ENCODE data around the gene RAB3A.

Gene RAB3A, protein sequence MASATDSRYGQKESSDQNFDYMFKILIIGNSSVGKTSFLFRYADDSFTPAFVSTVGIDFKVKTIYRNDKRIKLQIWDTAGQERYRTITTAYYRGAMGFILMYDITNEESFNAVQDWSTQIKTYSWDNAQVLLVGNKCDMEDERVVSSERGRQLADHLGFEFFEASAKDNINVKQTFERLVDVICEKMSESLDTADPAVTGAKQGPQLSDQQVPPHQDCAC

DNA sequence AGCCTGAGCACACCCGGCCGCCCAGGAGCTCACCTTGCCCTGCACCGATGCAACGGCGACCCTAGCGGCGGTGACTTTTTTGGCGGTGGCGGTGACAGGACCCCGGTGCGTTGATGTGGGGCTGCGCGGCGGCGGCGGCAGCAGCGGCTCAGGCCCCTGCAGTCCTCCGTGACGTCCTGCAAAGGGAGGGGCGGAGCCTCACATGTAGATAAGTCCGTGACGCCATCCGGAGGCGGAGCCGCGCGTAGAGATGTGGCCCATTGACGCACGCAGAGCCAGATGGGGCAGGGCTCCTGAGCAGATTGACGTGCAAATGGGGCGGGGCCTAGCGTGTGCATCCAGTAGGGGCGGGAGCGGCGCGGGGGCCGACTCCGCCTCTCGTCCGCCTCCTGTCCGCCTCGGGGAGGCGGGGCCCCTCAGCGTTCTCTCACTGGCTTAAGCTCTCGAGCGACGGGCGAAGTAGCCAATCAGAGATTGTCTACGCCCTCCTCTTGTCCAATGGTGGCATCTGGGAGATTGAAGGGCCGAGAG, at the start of gene RAB3A:
Gene RAB3A, minus strand, starts transcription at position 180 of the 531 bp plus-strand sequence. CDS start 1,302 bp downstream, outside the sequence.
- peak; percentile 100 for DNase-seq

DNA sequence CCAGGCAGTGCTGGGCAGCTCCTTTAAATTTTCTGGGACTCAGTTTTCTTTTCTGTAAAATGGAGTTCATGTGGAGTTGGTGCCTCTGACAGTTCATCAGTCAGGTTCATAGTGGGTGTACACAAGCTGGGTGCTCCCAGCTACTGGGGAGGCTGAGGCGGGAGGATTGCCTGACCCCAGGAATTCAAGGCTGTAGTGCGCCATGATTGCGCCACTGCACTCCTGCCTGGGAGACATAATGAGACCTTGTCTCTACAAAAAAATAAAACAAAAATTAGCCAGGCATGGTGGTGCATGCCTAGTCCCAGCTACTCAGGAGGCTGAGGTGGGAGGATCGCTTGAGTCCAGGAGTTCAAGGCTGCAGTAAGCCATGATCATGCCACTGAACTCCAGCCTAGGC, 49.3 kb upstream of the RAB3A start:
- no peak for DNase-seq

DNA sequence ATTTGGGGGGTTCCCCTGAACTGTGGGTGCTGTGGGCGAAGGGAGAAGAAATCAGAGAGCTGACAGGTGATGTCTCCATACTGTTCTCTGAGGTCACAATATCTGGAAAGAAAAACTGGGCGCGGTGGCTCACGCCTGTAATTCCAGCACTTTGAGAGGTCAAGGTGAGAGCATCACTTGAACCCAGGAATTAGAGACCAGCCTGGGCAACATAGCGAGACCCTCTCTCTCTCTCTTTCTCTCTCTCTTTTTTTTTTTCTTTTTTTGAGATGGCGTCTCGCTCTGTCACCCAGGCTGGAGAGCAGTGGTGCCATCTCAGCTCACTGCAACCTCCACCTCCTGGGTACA, 48.5 kb upstream of the RAB3A start:
- no peak for DNase-seq

DNA sequence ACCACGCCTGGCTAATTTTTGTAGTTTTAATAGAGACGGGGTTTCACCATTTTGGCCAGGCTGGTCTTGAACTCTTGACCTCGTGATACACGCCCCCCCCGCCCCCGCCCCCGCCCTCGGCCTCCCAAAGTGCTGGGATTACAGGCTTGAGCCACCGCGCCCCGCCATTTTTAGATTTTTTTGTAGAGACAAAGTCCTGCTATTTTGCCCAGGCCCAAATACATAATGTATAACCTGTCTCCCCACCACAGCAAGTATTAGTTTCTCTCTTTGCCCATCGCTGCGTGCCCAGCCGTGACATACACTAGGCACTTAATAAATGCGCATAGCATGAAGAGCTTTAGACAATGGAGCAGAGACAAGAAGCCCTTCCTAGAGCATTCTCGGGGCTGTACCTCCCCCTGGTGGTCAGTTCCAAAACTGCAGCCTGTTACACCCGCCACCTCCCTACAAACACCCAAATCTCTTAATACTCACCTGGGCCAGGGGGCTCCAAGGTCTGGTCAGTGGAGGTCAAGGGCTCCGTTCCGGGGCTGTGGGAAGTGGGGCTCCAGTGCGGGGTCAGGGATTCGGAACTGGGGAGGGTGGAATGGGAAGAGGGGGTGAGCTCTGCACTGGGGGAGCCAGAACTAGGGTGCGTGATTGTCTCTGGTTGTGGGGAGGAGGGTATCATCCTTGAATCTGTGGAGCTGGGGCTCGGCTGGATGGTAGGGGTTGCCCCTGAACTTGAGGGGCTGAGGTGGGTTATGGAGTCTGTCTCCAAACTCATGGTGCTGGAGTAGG, 47.9 kb upstream of the RAB3A start:
- peak; percentile 83 for DNase-seq

DNA sequence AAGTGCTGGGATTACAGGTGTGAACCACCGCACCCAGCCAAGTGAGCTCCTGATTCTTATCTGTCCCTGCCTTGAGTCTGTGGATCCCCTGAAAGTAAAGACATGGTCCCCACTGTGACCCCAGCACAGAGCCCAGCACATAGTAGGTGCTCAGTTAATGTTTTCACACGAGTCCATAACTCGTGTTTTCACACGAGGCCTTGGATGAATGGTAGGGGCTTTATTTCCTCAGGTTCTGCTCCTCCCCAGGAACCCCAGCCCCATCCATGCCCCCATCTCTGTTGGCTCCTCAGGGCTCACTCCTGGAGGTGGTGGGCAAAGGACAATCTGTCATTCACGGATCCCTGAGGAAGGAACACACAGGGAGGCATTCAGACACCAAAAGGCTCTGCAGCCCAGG, 46.0 kb upstream of the RAB3A start:
- DNase-seq = no peak

DNA sequence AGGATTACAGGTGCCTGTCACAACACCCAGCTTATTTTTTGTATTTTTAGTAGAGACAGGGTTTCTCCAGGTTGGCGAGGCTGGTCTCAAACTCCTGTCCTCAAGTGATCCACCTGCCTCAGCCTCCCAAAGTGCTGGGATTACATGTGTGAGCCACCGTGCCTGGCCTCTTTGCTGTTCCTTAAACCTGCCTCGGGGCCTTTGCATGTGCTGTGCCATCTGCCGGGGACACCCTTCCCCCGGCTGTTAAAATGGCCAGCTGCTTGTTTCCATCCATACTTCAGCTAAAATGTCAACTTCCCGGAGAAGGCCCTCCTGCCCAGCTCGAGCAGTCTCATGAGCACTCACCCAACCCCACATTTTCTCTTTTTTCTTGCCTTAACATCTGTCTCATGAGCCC, 41.5 kb upstream of the RAB3A start:
- no peak for DNase-seq

DNA sequence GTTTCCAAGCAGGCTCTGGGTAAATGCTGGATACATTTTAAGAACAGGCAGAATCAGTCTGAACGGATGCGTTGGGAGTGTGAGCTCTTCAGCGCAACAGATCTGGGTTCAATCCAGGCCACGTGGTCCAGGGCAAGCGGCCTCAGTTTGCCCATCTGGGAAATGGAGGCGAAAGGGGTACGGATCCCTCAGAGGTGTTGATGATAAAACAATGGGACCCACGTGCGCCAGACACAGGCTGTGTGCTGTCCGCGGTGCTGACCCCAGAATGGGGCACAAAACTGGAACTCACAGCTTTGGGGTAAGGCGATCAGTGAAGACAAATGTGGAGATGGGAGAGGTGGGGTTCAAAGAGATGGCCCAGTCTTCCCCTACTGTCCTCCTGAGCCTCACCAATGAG, 35.5 kb upstream of the RAB3A start:
- DNase-seq = no peak

DNA sequence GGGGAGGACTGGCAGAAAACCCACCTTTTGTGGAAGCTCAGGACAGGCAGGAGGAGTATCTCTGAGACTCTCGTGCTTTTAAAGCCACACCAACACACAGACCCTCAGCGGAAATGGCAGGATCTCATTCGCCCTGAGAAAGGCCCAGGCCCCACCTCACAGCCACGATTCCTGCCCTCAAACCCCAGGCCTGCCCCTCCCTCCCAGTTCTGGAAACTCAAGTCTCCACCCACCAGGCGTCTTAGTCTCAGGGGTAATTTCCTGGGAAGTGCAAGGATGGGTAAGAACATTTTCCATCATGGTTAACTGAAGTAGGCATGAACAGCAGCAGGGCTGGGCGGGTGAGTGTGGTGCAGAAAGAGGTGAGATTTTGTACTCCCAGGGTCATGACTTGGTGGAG, 30.4 kb upstream of the RAB3A start:
- no peak for DNase-seq

DNA sequence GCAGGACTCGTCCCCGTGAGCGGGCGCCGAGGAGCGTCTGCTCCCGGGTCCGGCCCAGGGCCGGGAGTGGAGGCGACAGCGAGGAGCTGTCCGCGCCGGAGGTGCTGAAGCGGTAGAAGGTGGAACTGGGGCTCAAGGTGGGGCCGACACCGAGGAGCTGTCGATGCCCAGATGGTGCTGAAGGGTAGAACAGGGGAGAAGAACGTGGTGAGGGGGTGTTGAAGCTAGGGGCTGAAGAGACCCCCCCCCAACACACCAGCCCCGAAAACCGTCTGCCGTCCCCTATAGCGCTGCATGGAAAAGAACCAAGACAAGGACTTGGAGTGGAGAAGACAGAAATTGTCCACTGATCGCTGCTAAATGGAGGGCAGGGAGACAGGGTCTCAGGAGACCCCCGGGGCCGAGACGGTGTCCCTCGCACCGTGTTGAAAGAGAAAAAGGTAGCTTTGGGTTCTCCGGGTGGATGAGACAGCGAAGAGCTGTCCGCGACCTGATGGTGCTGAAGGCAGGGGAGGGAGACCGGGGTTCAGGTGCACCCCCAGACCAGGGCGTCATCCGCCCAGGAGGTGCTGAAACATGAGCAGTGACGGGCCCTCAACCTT, 29.5 kb upstream of the RAB3A start:
- DNase-seq = peak; percentile 49

DNA sequence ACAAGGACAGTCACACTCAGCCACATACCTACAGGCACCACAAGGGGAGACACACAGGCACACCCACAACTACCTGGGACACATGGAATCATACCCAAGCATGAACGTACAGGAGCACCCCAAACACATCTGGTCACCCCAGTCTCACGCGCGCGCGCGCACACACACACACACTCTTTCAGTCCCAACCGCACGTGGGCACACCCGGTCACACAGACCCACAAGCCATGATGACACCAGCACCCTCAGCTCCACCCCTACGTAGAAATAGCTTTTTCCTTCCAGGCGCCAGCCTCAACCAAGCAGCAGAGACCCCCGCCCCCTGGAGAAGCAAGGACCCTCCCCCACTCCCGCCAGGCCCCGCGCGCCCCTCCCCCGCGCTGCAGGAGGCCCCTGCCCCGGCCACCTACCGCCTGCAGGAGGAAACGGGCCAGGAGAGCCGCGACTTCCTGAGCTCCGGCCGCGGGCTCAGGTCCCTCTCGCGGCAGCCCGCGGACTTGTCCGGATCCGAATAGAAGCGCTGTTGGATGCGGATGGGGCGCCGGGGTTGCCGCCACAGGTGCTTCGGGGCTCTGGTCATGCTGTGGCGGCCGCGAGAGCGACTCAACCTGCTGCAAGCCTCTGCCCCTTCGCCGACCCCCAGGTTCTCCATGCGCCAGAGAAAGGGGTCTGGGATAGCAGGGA, 28.8 kb upstream of the RAB3A start:
- DNase-seq = no peak

DNA sequence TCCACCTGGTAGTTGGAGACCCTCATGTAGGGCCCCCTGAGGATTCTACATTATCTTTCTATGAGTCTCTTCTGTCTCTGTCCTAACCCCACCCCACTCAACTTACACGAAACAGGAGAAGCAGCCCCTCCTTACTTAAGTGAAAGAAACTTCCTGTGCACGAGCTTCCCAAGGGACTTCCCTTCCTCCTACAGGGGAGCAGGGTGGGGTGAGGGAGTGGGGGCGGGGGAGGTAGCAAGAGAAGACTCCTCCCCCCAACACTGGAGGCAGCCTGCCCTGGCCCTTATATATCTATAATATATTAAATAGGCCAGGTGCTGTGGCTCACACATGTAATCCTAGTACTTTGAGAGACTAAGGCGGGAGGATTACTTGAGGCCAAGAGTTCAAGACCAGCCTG, 27.9 kb upstream of the RAB3A start:
- DNase-seq = no peak

DNA sequence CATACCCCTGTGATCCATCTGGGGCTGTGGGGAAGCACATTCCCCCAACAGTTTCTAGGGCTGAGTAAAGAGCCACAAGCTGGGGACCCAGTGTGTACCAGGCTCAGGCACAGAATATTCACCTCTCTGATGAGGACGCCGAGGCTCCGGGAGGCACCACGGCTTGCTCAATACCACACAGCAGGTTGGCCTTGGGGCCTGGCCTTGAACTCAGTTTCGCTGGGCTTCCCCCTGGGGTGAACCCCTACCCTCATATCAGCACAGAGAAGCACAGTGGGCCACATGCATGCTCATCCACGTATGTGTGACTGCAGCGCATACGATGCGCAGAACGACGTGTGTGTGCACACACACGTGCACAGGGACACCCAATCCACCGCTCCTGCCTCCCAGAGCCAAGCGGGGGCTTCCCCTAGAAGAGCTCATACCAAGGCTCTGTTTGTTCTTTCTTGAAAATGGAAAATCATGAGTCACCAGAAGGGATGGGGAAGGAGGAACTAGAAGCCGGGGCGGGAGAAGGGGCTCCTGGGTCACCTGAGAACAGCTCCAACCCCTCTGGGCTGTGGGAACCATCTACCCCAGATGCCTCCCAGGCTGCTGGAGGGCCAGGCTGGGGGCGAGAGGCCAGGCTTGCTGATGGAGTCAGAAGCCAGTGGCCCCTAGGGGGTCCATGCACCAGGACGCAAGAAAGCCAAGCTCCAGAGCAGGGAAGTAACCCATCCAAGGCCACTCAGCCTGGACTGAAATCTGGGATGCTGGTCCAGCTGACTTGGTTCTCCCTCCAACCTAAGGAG, 27.3 kb upstream of the RAB3A start:
- DNase-seq = no peak

DNA sequence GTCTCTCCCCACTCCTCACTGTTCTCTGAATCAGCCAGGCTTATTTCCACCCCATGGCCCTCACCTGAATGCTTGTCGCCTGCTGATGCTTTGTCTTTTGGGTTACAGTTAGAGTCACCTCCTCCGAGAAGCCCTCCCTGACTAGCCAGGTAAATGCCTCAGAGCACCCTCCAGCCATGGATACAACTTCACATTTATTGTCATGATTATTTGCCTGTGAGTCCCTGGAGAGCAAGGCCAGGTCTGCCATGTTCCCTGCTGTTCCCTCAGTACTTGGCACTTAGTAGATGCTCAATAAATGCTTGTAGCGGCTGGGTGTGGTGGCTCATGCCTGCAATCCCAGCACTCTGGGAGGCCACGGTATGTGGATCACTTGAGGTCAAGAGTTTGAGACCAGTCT, 26.1 kb upstream of the RAB3A start:
- DNase-seq = no peak

DNA sequence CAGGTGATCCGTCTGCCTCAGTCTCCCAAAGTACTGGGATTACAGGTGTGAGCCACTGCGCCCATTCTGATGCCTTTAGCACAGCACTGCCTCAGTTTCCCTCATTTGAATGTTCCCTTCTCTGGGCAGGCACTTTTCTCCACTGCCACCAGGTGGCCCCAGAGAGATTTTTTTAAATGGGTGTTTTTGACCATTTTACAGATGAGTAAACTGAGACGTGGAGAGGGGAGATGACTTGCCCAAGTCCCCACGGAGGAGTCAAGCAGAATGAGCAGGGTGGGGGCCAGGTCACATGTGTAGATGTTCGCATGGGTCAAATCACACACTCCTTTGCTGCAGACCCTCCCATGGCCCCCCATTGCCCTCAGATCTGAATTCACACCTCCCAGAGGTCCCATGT, 25.6 kb upstream of the RAB3A start:
- DNase-seq = no peak

DNA sequence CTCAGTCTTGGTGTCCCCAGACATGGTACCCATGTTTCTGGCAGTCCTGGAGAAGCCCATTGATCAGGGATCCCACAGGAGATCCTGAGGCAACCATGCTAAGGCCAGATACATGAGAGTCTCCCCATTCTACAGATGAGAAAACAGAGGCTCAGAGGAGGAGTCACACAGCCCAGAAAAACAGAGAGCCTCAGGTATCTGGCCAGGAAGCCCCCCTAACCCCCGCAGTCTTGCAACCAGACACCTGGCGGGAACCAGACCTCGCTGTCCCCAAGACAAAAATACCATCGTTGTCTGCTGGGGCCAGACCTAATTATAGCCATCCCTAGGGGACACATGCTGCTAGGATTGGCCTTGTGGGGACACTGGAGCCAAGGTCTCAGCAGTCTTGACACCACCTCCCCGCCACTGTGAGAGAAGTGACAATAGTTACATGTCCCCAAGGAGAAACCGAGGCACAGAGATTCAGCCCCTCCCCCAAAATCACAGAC, 24.0 kb upstream of the RAB3A start:
- DNase-seq = no peak

DNA sequence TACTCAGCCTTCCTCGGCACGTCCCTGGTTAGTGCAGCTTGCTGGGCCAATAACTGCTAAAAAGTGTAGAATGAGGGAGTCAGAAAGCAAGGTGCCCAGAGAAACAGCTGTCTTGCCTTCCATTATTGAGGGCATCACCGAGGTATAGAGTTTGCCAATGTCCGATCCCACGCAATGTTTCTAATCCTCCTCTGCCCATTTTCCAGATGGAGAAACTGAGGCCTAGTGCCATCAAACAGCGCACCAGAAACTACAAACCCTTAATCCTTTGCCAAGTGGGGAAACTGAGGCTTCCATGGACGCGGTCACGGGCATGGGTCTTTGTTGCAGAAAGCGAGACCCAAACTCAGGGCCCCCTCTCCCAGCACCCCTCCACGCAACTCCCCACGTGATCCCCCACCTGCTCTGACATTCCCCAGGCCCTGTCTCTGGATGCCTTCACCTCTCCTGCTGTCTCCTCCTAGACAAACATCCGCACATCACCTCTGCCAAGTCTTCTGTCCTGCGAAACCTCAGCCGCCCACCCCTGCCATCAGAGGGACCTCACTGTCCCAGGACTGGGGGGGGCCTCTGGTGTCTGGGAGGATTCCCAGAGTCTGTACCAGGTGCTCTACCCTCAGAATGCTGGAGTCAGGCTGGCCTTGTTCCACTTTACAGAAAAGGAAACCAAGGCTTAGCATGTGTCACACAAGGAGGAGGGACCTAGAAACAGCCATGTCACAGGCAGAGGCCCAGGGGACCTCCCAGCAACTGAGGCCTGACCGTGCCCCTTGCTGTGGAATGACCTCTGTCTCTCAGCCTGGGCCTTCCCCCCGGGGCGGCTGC, 23.3 kb upstream of the RAB3A start:
- DNase-seq = no peak

DNA sequence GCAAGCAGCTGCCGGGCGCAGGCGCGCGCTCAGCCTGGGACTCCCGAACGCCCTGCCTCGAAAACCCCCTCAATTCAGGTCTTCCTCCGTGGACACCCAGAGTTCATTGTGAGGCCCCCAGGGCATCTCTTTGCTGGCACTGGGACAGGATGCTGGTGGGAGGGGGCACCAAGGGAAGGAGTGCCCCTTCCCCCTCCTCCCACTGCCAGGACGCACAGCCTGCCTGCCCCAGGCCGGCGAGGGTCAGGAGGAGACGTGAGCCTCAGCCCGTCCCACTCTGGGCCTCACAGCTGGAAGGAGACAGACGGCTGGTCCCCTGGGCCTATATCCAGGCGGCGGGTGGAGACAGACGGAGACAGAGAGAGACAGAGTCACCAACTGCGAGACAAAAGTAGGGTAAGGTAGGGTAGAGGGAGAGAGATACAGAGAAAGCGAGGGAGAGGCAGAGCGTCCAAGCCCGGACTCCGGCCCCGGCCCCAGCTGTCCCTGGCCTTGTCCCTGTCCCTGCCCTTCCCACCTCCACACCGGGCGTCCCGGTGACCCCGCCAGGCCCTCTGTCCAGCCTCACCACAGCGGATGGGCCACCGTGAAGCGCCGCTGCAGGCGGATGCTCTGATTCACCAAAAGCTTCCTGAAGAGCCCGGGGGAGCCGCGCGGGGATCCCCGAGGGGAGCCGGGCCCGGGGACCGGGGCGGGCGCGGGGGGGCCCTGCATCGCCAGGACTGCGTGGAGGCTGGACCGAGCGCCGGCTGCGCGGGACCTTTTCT, 22.0 kb upstream of the RAB3A start, which contains the start of gene PDE4C:
Gene PDE4C, minus strand, starts transcription at position 737 of the 767 bp plus-strand sequence. Its CDS starts 23 bp downstream, at position 714.
- DNase-seq = no peak

DNA sequence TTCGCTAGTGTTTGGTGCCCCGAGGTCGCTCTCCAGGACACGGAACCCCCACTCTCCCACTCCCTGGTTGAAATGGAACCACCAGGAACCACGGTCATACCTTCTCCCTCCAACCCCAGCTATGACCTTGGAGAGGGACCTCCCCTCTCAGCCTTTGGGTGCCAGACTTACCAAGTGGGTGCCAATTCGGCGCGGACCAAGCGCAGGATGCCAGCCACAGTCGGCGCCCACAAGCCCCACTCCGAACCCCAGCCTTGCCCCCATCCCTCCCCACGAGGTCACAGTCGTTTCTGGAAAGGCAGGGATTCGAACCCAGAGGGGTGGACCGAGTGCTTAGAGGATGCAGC, 21.5 kb upstream of the RAB3A start:
- DNase-seq = no peak

DNA sequence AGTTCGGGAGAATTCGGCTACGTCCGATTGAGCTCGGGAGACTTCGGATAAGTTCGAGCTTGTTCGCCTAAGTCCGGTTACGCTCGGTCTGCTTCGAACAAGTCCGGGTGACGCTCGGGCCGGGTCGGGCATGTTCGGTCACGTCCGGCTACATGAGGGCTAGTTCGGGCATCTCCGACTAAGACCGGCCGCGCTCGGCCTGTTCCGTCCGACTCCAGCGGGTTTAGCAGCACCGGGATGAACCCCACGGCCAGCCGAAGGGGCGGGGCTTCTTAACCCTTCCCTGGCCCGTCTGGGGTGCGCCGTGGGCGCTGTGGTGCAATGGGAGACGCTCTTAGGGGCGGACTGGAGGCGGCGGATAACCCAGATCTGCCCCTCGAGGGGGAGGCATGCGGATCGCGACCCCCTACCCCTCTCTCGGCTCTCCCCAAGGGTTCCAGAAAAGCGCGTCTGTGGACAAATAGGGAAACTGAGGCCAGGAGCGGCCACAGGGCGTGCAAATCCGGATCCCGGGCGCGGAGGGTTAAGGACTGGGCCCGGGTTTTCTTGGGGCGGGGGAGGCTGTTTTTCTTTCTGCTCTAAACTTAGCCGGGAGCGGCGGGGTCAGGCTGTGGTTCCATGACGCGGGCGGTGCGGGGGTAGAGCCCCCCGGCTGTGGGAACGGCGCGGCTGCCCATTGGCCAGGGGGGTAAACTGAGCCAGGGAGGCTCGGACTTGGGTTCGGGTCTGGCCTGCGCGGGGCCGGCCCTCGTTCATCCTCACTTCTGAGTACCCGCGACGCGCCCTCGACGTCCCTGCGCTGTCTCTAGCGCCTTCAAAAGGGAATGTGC, 20.9 kb upstream of the RAB3A start:
- DNase-seq = peak; percentile 90

All from CD4-positive, alpha-beta T cell treated with Interleukin-6 for 4 hours (primary cell).